ENCODE measurements around the gene MSRB2.

MSRB2 gene

GRCh38 chr10:23114228-23114850 lies 19.0 kb downstream of the MSRB2 start:
- DNase-seq = no peak

- no peak for DNase-seq
Observed at GRCh38 chr10:23116486-23117205, 21.3 kb downstream of the MSRB2 start.

- DNase-seq = no peak
Observed at GRCh38 chr10:23120001-23120934, 24.9 kb downstream of the MSRB2 start.

- DNase-seq = no peak
Observed at GRCh38 chr10:23121135-23121534, 25.8 kb downstream of the MSRB2 start.

- DNase-seq = no peak
Observed at GRCh38 chr10:23136462-23136861, 41.1 kb downstream of the MSRB2 start.

GRCh38 chr10:23139677-23140076 lies 44.3 kb downstream of the MSRB2 start:
- no peak for DNase-seq

- no peak for DNase-seq
Observed at GRCh38 chr10:23141995-23142394, 46.6 kb downstream of the MSRB2 start.

- DNase-seq = no peak
Observed at GRCh38 chr10:23146258-23146657, 50.9 kb downstream of the MSRB2 start.

GRCh38 chr10:23147035-23147434 lies 51.7 kb downstream of the MSRB2 start:
- DNase-seq = no peak

- no peak for DNase-seq
Observed at GRCh38 chr10:23148214-23148613, 52.8 kb downstream of the MSRB2 start.

GRCh38 chr10:23150091-23150490 lies 54.7 kb downstream of the MSRB2 start:
- DNase-seq = no peak

- DNase-seq = no peak
Observed at GRCh38 chr10:23150610-23151009, 55.2 kb downstream of the MSRB2 start.

GRCh38 chr10:23151071-23151470 lies 55.7 kb downstream of the MSRB2 start:
- no peak for DNase-seq

- DNase-seq = no peak
Observed at GRCh38 chr10:23155169-23155568, 59.8 kb downstream of the MSRB2 start.

- DNase-seq = no peak
Observed at GRCh38 chr10:23156447-23157150, 61.2 kb downstream of the MSRB2 start.

GRCh38 chr10:23157239-23157681 lies 61.9 kb downstream of the MSRB2 start:
- DNase-seq = no peak

- DNase-seq = no peak
Observed at GRCh38 chr10:23157691-23158369, 62.5 kb downstream of the MSRB2 start.

GRCh38 chr10:23158370-23158769 lies 63.0 kb downstream of the MSRB2 start:
- no peak for DNase-seq

- no peak for DNase-seq
Observed at GRCh38 chr10:23171232-23171876, 76.0 kb downstream of the MSRB2 start.

Data from activated naive CD4-positive, alpha-beta T cell (primary cell).